Kasumi-1 (cell line): ENCODE measurements around the gene PPM1K.

Experiments used
- DNase-seq, 2 experiments: peaks; one replicate each; lab custom pipeline; 2025; lab: John Stamatoyannopoulos, UW

Gene PPM1K

GRCh38 chr4:88217169-88217568 lies 67.2 kb downstream of the PPM1K start:
- DNase-seq, result no peak

- no peak for DNase-seq
These were observed 68.0 kb downstream of the PPM1K start for GRCh38 chr4:88216395-88216794.

GRCh38 chr4:88215351-88215750 lies 69.0 kb downstream of the PPM1K start:
- no peak for DNase-seq

- no peak for DNase-seq
These were observed 72.2 kb downstream of the PPM1K start for GRCh38 chr4:88212253-88212561.

- DNase-seq, result peak; percentile 70 to 71
These were observed 72.7 kb downstream of the PPM1K start for GRCh38 chr4:88211473-88212252.

GRCh38 chr4:88208156-88208555 lies 76.2 kb downstream of the PPM1K start:
- DNase-seq, result no peak
